Tibial nerve (tissue), 4 donors: ENCODE results near the gene PLA2G2F. TPM values are rescaled to one million over a fixed set of nuclear protein-coding genes. Genes with fewer than 3 reads are reported as not detected.

ENCODE experiments used
- DNase-seq, 2 donors: peaks; one replicate each; pipeline ENCODE4 v3.0.0-alpha.2; 2019; ENCODE audit warnings: low spot score in 2 of 2
- H3K27ac ChIP-seq, 4 donors: fragments of 200-600 bp; sonication (generic) in 3 of 4; one replicate each; pipeline ENCODE4 v1.5.1; 2017 to 2019; ENCODE audit warnings: mild to moderate bottlenecking in 1 of 4
- H3K27me3 ChIP-seq, 2 donors: fragments of 200-600 bp; sonication (generic) in 1 of 2; one replicate each; pipeline versions ENCODE4 v1.5.1 to v1.6.0; 2017 to 2019
- H3K36me3 ChIP-seq, 3 donors: fragments of 200-600 bp; sonication (generic); one replicate each; pipeline ENCODE4 v1.5.1; 2018 to 2019
- H3K4me1 ChIP-seq, 4 donors: fragments of 200-600 bp; sonication (generic) in 3 of 4; one replicate each; pipeline ENCODE4 v1.5.1; 2017 to 2019
- H3K4me3 ChIP-seq, 4 donors: fragments of 200-600 bp; sonication (generic) in 3 of 4; one replicate each; pipeline ENCODE4 v1.5.1; 2017 to 2019; ENCODE audit warnings: mild to moderate bottlenecking in 1 of 4, moderate library complexity in 1 of 4
- H3K9me3 ChIP-seq, 4 donors: fragments of 200-600 bp; sonication (generic) in 3 of 4; one replicate each; pipeline ENCODE4 v1.5.1; 2017 to 2019
- EP300 ChIP-seq, 2 donors: sonication (generic); formaldehyde crosslinking; IDR thresholded peaks; one replicate each; pipeline ENCODE4 v1.6.1; 2017; ENCODE audit warnings: antibody characterized with exemption in 2 of 2, mild to moderate bottlenecking in 1 of 2
- POLR2A ChIP-seq, 2 donors: fragments of 450-650 bp; IDR thresholded peaks; one replicate each; pipeline ENCODE4 v1.6.1; 2017; ENCODE audit warnings: antibody characterized with exemption in 2 of 2, mild to moderate bottlenecking in 2 of 2, moderate library complexity in 2 of 2
- WGBS, 2 donors: methylation state at CpG; one replicate each; pipeline ENCODE4 v1.1.5; 2018; 5-methylcytosine and 5-hydroxymethylcytosine counted together
- total RNA-seq, 4 donors: library from RNA; depleted of rRNA; stranded (reverse); fragments of >200 nt; gene quantifications; one replicate each; pipeline ENCODE4 v1.1.0, GENCODE V29; 2016
- TF ChIP-seq, protein P1 (sequence below), 5 experiments: fragments of 200-600 bp in 3 of 5; fragments of 450-650 bp in 2 of 5; sonication (generic) in 3 of 5; IDR thresholded peaks; one replicate each; pipeline ENCODE4 v1.5.1; 2016 to 2019; ENCODE audit warnings: antibody characterized with exemption in 5 of 5, mild to moderate bottlenecking in 3 of 5, moderate library complexity in 2 of 5

The PLA2G2F gene
- total RNA-seq, 4 donors from 2014 or later, result not detected

DNA sequence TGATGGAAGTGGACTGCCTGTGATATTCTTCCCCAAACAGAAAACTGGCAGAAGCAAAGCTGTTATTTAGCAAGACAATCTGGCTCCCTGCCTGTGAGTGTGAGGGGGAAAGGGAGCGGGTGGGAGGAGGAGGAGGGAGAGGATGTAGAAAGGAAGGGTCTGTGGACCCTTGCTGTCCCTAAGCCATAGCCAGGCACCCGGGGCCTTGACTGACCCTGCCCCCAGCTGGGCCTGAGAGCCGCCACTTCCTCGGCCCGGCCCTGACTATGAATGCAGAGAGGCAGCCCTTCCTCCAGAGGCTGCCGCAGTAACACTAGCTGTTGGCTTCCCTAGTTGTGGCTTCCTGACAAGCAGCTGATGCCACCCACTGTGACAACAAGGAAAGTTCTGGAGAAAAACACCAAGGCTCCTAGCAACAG lies 13.9 kb downstream of the PLA2G2F start:
- TF ChIP-seq, protein P1, sequence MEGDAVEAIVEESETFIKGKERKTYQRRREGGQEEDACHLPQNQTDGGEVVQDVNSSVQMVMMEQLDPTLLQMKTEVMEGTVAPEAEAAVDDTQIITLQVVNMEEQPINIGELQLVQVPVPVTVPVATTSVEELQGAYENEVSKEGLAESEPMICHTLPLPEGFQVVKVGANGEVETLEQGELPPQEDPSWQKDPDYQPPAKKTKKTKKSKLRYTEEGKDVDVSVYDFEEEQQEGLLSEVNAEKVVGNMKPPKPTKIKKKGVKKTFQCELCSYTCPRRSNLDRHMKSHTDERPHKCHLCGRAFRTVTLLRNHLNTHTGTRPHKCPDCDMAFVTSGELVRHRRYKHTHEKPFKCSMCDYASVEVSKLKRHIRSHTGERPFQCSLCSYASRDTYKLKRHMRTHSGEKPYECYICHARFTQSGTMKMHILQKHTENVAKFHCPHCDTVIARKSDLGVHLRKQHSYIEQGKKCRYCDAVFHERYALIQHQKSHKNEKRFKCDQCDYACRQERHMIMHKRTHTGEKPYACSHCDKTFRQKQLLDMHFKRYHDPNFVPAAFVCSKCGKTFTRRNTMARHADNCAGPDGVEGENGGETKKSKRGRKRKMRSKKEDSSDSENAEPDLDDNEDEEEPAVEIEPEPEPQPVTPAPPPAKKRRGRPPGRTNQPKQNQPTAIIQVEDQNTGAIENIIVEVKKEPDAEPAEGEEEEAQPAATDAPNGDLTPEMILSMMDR (IDR thresholded peaks at IDR 0.05), result no peak
- Histone ChIP-seq H3K4me3 (no peak overlapping the region), H3K36me3 (no peaks in the 10 kb centered on the region), H3K4me1 (peaks cover 0 to 25% (median 10%) of the 10 kb centered on the region in 4 donors), H3K9me3 (peaks cover 0 to 9% (median 0%) of the 10 kb centered on the region in 4 donors), H3K27me3 (no peaks in the 10 kb centered on the region), H3K27ac (peak overlapping the region in 1 of 4 donors; percentile 52)
- DNase-seq, result peak in 1 of 2 donors; percentile 56
- 46 to 56% methylated on average over 6 of the region's 6 CpGs for WGBS, 2 donors

- Histone ChIP-seq H3K36me3 (no peaks in the 10 kb centered on the region), H3K4me1 (peaks cover 0 to 25% (median 10%) of the 10 kb centered on the region in 4 donors), H3K9me3 (peaks cover 0 to 22% (median 2%) of the 10 kb centered on the region in 4 donors), H3K27me3 (no peaks in the 10 kb centered on the region), H3K27ac (peak overlapping the region in 2 of 4 donors; percentile 11 to 23), H3K4me3 (peak overlapping the region in 1 of 4 donors; percentile 4)
- 77 to 80% methylated on average over 15 to 18 of the region's 18 CpGs for WGBS, 2 donors
- TF ChIP-seq, protein P1 (IDR thresholded peaks at IDR 0.05), result no peak
- TF ChIP-seq POLR2A (IDR thresholded peaks at IDR 0.05), result no peak
- no peak for TF ChIP-seq EP300 (IDR thresholded peaks at IDR 0.05)
- no peak for DNase-seq
Observed at GRCh38 chr1:20154301-20154831, 15.2 kb downstream of the PLA2G2F start.

- H3K4me3 ChIP-seq, result no peak overlapping the region
- DNase-seq, result no peak
- no peaks in the 10 kb centered on the region for H3K36me3 ChIP-seq
- no peak overlapping the region for H3K27ac ChIP-seq
- H3K27me3 ChIP-seq, result no peaks in the 10 kb centered on the region
- H3K9me3 ChIP-seq, result peaks cover 0 to 61% (median 2%) of the 10 kb centered on the region in 4 donors
- 86 to 91% methylated on average over 7 of the region's 7 CpGs for WGBS, 2 donors
- TF ChIP-seq, protein P1 (IDR thresholded peaks at IDR 0.05), result no peak
- TF ChIP-seq POLR2A (IDR thresholded peaks at IDR 0.05) (no peak), EP300 (IDR thresholded peaks at IDR 0.05) (no peak)
- peaks cover 0 to 9% (median 0%) of the 10 kb centered on the region in 4 donors for H3K4me1 ChIP-seq
Observed at GRCh38 chr1:20158358-20159070, 19.4 kb downstream of the PLA2G2F start.

GRCh38 chr1:20160034-20160433 lies 20.9 kb downstream of the PLA2G2F start:
- 72 to 73% methylated on average over 1 of the region's 1 CpG for WGBS, 2 donors
- Histone ChIP-seq H3K27me3 (no peaks in the 10 kb centered on the region), H3K4me3 (no peak overlapping the region), H3K4me1 (no peaks in the 10 kb centered on the region), H3K27ac (no peak overlapping the region), H3K36me3 (no peaks in the 10 kb centered on the region), H3K9me3 (peaks cover 0 to 70% (median 2%) of the 10 kb centered on the region in 4 donors)
- TF ChIP-seq EP300 (IDR thresholded peaks at IDR 0.05) (no peak), POLR2A (IDR thresholded peaks at IDR 0.05) (no peak)
- TF ChIP-seq, protein P1 (IDR thresholded peaks at IDR 0.05), result no peak
- no peak for DNase-seq

- H3K9me3 ChIP-seq, result peaks cover 0 to 44% (median 0%) of the 10 kb centered on the region in 4 donors
- DNase-seq, result peak in 1 of 2 donors; percentile 30
- H3K27ac ChIP-seq, result no peak overlapping the region
- WGBS, 2 donors, result 63 to 74% methylated on average over 15 of the region's 15 CpGs
- TF ChIP-seq EP300 (IDR thresholded peaks at IDR 0.05), result peak in 1 of 2 donors; percentile 63
- TF ChIP-seq, protein P1 (IDR thresholded peaks at IDR 0.05), result no peak
- no peak for TF ChIP-seq POLR2A (IDR thresholded peaks at IDR 0.05)
- peaks cover 0 to 4% of the 10 kb centered on the region in 2 donors for H3K27me3 ChIP-seq
- no peak overlapping the region for H3K4me3 ChIP-seq
- no peaks in the 10 kb centered on the region for H3K36me3 ChIP-seq
- H3K4me1 ChIP-seq, result peaks cover 0 to 2% (median 0%) of the 10 kb centered on the region in 4 donors
Observed at GRCh38 chr1:20164694-20165202, 25.6 kb downstream of the PLA2G2F start.
